OCI-LY7 (cell line): Measurements from ENCODE around the gene XRN2. TPM values are rescaled to one million over a fixed set of nuclear protein-coding genes. Genes with fewer than 3 reads are reported as not detected.

Experiments used
- BruUV-seq: library from RNA; stranded (reverse); fragments of 400-500 nt; replicated peaks from 2 replicates; lab custom pipeline; 2021; lab: Mats Ljungman, UMichigan
- CTCF ChIA-PET: fragments of 300-600 bp; sonication (Branson Sonifier 250); formaldehyde crosslinking; loops from one replicate; lab custom pipeline; 2022; ENCODE audit warnings: antibody characterized with exemption; ENCODE audit not compliant: unreplicated experiment; lab: Charles Lee
- POLR2A ChIA-PET: fragments of 300-600 bp; sonication (Branson Sonifier 250); formaldehyde crosslinking; loops from one replicate; lab custom pipeline; 2022; ENCODE audit warnings: antibody characterized with exemption; lab: Charles Lee
- DNase-seq: peaks from one replicate; pipeline ENCODE4 v3.0.0-alpha.2; 2015; ENCODE audit warnings: low spot score
- H2AFZ ChIP-seq: fragments of 200-600 bp; sonication (generic), shearing (Covaris generic); 2 replicates; pipeline ENCODE4 v1.6.1; 2014; ENCODE audit warnings: mild to moderate bottlenecking, antibody characterized with exemption, low read length, moderate library complexity
- H3K27ac ChIP-seq: fragments of 200-600 bp; sonication (generic); 2 replicates; pipeline ENCODE4 v1.5.1; 2014; ENCODE audit warnings: mixed run types, low read depth, mild to moderate bottlenecking, moderate library complexity, low read length, inconsistent platforms; ENCODE audit not compliant: poor library complexity, severe bottlenecking
- H3K36me3 ChIP-seq: fragments of 200-600 bp; sonication (generic); 2 replicates; pipeline ENCODE4 v1.6.1; 2014; ENCODE audit warnings: mild to moderate bottlenecking, antibody characterized with exemption, low read length, moderate library complexity, mixed read lengths; ENCODE audit not compliant: insufficient read depth
- H3K4me1 ChIP-seq: fragments of 200-600 bp; sonication (generic); 2 replicates; pipeline ENCODE4 v1.5.1; 2014; ENCODE audit warnings: mild to moderate bottlenecking, low read length; ENCODE audit not compliant: insufficient read depth, poor library complexity, severe bottlenecking
- H3K4me2 ChIP-seq: fragments of 200-600 bp; sonication (generic); 2 replicates; pipeline ENCODE4 v1.6.1; 2014; ENCODE audit warnings: mild to moderate bottlenecking, low read length
- H3K4me3 ChIP-seq: fragments of 200-600 bp; sonication (generic); 2 replicates; pipeline ENCODE4 v1.5.1; 2014; ENCODE audit warnings: mild to moderate bottlenecking, low read depth, low read length; ENCODE audit not compliant: poor library complexity, severe bottlenecking
- H3K79me2 ChIP-seq: fragments of 200-600 bp; sonication (generic); 2 replicates; pipeline ENCODE4 v1.6.1; 2016; ENCODE audit warnings: low read depth, mild to moderate bottlenecking, low read length, moderate library complexity, mixed read lengths; ENCODE audit not compliant: insufficient read depth
- H3K9me2 ChIP-seq: fragments of 200-600 bp; sonication (generic); 2 replicates; pipeline ENCODE4 v1.6.1; 2016; ENCODE audit warnings: mild to moderate bottlenecking, low read length, mixed read lengths; ENCODE audit not compliant: insufficient read depth
- H3K9me3 ChIP-seq: fragments of 200-600 bp; sonication (generic); 2 replicates; pipeline ENCODE4 v1.6.1; 2014; ENCODE audit warnings: mild to moderate bottlenecking, mixed run types, low read length, mixed read lengths
- H4K20me1 ChIP-seq: fragments of 200-600 bp; sonication (generic); 2 replicates; pipeline ENCODE4 v1.6.1; 2014; ENCODE audit warnings: mild to moderate bottlenecking, antibody characterized with exemption, low read length, moderate library complexity, mixed read lengths; ENCODE audit not compliant: insufficient read depth
- EZH2phosphoT487 ChIP-seq: fragments of 200-600 bp; sonication (generic); IDR thresholded peaks from 2 replicates; pipeline ENCODE4 v1.6.1; 2018; ENCODE audit warnings: low read depth, borderline replicate concordance, mild to moderate bottlenecking, mixed run types, antibody characterized with exemption, low read length, moderate library complexity, mixed read lengths
- intact Hi-C: fragments of 100-400 bp; cut with micrococcal nuclease; formaldehyde crosslinking; loops from one replicate; pipeline ENCODE4 v1.10.0; 2022; ENCODE audit not compliant: unreplicated experiment
- total RNA-seq, 2 experiments: library from RNA; depleted of rRNA in 1 of 2; stranded (reverse); fragments of >200 nt in 1 of 2; shearing (Covaris generic) in 1 of 2; gene quantifications; 2 replicates each; pipeline ENCODE4 v1.2.3, GENCODE V29; 2014 to 2022
- TF ChIP-seq, protein P1 (sequence below): fragments of 200-600 bp; sonication (generic); conservative IDR thresholded peaks from 2 replicates; pipeline ENCODE4 v1.5.1; 2014; ENCODE audit warnings: mild to moderate bottlenecking, antibody characterized with exemption, low read length, moderate library complexity, mixed read lengths

The XRN2 gene
- total RNA-seq, 2 experiments from 2014 or later = 47.9 to 50.3 TPM

DNA sequence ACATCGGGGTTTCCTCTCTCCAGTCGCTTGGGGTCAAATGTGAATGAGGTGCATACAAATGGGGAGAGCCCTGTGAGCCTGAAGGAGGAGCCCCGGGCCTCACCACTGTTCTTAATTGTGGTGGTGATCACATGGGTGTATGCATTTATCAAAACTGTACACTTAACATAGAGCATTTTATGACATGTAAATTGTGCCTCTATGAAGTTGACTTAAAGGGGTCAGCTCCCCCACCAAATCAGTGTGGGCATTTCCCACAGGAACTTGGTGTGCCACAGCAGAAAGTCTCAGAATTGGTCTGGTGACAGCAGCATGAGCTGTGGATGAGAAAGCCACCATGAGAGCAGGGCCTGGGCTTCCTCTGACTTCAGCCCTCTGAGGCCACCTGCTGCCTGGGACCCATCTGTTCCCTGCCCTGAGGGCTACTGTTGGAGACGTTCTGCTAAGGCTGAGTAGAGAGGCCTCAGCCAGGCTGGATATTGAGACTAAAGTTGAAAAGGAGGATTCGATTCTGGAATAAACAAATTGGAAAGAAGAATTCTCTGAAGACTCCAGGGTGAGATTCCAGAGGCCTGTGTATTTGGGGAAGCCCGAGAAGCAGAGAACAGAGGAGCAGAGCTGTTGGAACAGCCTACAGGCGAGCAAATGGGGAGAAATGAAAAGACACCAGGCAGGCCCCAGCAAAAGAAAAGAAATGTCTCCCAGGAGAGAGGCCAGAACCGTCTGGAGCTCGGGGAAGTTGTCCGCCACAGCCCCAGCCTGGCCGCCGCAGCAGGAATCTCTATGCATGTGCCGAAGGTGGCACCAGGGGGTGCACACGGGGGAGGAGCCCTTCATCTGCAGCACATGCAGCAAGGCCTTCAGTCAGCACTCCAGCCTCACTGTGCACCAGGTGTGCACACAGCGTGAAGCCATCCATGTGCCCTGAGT lies 37.6 kb upstream of the XRN2 start:
- intact Hi-C loops = no loop called here
- H4K20me1 ChIP-seq = no peaks in the 10 kb centered on the region
- ChIA-PET CTCF (no interaction called here), POLR2A (interaction anchor here (1.0 kb wide), 1 partner anchor 45 kb away, joined by 4 read pairs; no protein-coding TSS in a partner anchor)
- H3K27ac ChIP-seq = no peak overlapping the region
- H3K9me3 ChIP-seq = no peaks in the 10 kb centered on the region
- no peak overlapping the region for H3K4me2 ChIP-seq
- H3K9me2 ChIP-seq = no peaks in the 10 kb centered on the region
- no peaks in the 10 kb centered on the region for H3K79me2 ChIP-seq
- no peaks in the 10 kb centered on the region for H3K36me3 ChIP-seq
- no peaks in the 10 kb centered on the region for H3K4me1 ChIP-seq
- no peak overlapping the region for H3K4me3 ChIP-seq
- no TSS peak for BruUV-seq
- H2AFZ ChIP-seq = no peak overlapping the region
- TF ChIP-seq, protein P1, sequence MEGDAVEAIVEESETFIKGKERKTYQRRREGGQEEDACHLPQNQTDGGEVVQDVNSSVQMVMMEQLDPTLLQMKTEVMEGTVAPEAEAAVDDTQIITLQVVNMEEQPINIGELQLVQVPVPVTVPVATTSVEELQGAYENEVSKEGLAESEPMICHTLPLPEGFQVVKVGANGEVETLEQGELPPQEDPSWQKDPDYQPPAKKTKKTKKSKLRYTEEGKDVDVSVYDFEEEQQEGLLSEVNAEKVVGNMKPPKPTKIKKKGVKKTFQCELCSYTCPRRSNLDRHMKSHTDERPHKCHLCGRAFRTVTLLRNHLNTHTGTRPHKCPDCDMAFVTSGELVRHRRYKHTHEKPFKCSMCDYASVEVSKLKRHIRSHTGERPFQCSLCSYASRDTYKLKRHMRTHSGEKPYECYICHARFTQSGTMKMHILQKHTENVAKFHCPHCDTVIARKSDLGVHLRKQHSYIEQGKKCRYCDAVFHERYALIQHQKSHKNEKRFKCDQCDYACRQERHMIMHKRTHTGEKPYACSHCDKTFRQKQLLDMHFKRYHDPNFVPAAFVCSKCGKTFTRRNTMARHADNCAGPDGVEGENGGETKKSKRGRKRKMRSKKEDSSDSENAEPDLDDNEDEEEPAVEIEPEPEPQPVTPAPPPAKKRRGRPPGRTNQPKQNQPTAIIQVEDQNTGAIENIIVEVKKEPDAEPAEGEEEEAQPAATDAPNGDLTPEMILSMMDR = no peak
- no peak for TF ChIP-seq EZH2phosphoT487
- DNase-seq = no peak

DNA sequence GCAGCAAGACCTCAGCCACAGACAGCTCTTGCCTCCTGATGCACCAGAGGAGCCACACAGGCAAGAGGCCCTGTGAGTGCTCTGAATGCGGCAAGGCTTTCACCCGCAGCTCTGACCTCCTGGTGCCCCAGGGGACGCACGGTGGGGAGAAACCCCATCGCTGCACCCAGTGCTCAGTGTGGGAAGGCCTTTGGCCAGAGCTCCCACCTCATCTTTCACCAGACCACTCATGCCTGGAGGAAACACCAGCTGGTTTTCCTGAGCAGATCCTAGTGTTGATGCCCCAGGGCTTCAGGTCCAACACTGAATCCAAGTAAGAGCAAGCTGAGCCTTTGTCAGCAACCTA lies 37.0 kb upstream of the XRN2 start:
- Histone ChIP-seq H3K9me2 (no peaks in the 10 kb centered on the region), H3K4me2 (no peak overlapping the region), H3K27ac (no peak overlapping the region), H3K79me2 (no peaks in the 10 kb centered on the region), H3K9me3 (no peaks in the 10 kb centered on the region), H2AFZ (no peak overlapping the region), H3K4me1 (no peaks in the 10 kb centered on the region), H3K4me3 (no peak overlapping the region), H3K36me3 (no peaks in the 10 kb centered on the region), H4K20me1 (no peaks in the 10 kb centered on the region)
- BruUV-seq = no TSS peak
- no peak for TF ChIP-seq EZH2phosphoT487
- TF ChIP-seq, protein P1 = no peak
- intact Hi-C loops = no loop called here
- CTCF ChIA-PET = no interaction called here
- no peak for DNase-seq
- POLR2A ChIA-PET = no interaction called here

DNA sequence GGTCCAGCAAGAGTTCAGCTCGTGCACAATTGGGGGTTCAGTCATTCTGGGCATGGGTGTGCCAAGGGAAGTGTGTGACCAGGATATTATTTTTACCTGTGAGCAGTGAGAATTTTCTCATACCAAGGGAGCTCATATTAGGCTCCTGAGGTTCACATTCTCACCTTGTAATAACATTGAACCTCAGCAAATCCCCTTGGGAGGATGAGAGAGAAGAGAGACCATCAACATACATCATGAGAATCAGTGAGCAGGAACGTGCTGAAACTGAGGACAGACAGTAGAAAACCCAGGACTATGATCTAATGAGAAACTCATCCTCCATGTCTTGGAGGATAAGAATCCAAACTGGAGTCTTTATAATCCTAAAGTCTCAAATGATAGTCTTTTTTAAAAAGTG lies 33.4 kb upstream of the XRN2 start:
- Histone ChIP-seq H3K9me2 (no peaks in the 10 kb centered on the region), H4K20me1 (no peaks in the 10 kb centered on the region), H3K4me1 (no peaks in the 10 kb centered on the region), H3K4me2 (no peak overlapping the region), H3K36me3 (no peaks in the 10 kb centered on the region), H2AFZ (no peak overlapping the region), H3K9me3 (no peaks in the 10 kb centered on the region), H3K27ac (no peak overlapping the region), H3K4me3 (no peak overlapping the region), H3K79me2 (no peaks in the 10 kb centered on the region)
- intact Hi-C loops = no loop called here
- TF ChIP-seq EZH2phosphoT487 = no peak
- TF ChIP-seq, protein P1 = no peak
- BruUV-seq = no TSS peak
- CTCF ChIA-PET = no interaction called here
- POLR2A ChIA-PET = interaction anchor here (0.6 to 0.7 kb wide), 2 partner anchors 13 to 34 kb away, joined by 3 to 5 read pairs; no protein-coding TSS in a partner anchor
- no peak for DNase-seq
